Measurements from ENCODE around the gene TNIK.
"Not testable (repeated sequence)": the region's sequence is repeated elsewhere in the genome, so short reads cannot be mapped to it uniquely, and the experiment has no call there.

The TNIK gene

GRCh38 chr3:171255236-171255806 is 204.9 kb downstream of the TNIK start:
- DNase-seq (ENCODE audit: low read depth), result no peak

- no peak for DNase-seq (ENCODE audit: low read depth)
Measured at GRCh38 chr3:171254315-171254714, 205.9 kb downstream of the TNIK start.

- DNase-seq (ENCODE audit: low read depth), result no peak
Measured at GRCh38 chr3:171251835-171252234, 208.4 kb downstream of the TNIK start.

GRCh38 chr3:171250444-171250843 is 209.8 kb downstream of the TNIK start:
- no peak for DNase-seq (ENCODE audit: low read depth)

- no peak for DNase-seq (ENCODE audit: low read depth)
Measured at GRCh38 chr3:171249245-171249644, 211.0 kb downstream of the TNIK start.

GRCh38 chr3:171248426-171249111 is 211.6 kb downstream of the TNIK start:
- no peak for DNase-seq (ENCODE audit: low read depth)

GRCh38 chr3:171245796-171246765 is 214.1 kb downstream of the TNIK start:
- DNase-seq (ENCODE audit: low read depth), result no peak

GRCh38 chr3:171242951-171243350 is 217.3 kb downstream of the TNIK start:
- DNase-seq (ENCODE audit: low read depth), result no peak

- no peak for DNase-seq (ENCODE audit: low read depth)
Measured at GRCh38 chr3:171242170-171242569, 218.0 kb downstream of the TNIK start.

- DNase-seq (ENCODE audit: low read depth), result not testable (repeated sequence)
Measured at GRCh38 chr3:171241655-171242054, 218.6 kb downstream of the TNIK start.

GRCh38 chr3:171240504-171240835 is 219.7 kb downstream of the TNIK start:
- DNase-seq (ENCODE audit: low read depth), result no peak

GRCh38 chr3:171239757-171240503 is 220.3 kb downstream of the TNIK start:
- no peak for DNase-seq (ENCODE audit: low read depth)

GRCh38 chr3:171237009-171237385 is 223.2 kb downstream of the TNIK start:
- no peak for DNase-seq (ENCODE audit: low read depth)

GRCh38 chr3:171236265-171237008 is 223.8 kb downstream of the TNIK start:
- DNase-seq (ENCODE audit: low read depth), result no peak

- no peak for DNase-seq (ENCODE audit: low read depth)
Measured at GRCh38 chr3:171234298-171235010, 225.8 kb downstream of the TNIK start.

- DNase-seq (ENCODE audit: low read depth), result no peak
Measured at GRCh38 chr3:171231361-171231760, 228.8 kb downstream of the TNIK start.

GRCh38 chr3:171230865-171231264 is 229.3 kb downstream of the TNIK start:
- no peak for DNase-seq (ENCODE audit: low read depth)

- no peak for DNase-seq (ENCODE audit: low read depth)
Measured at GRCh38 chr3:171229173-171229572, 231.0 kb downstream of the TNIK start.

- no peak for DNase-seq (ENCODE audit: low read depth)
Measured at GRCh38 chr3:171228240-171228639, 232.0 kb downstream of the TNIK start.

GRCh38 chr3:171227828-171228227 is 232.4 kb downstream of the TNIK start:
- DNase-seq (ENCODE audit: low read depth), result no peak

GRCh38 chr3:171227359-171227758 is 232.8 kb downstream of the TNIK start:
- no peak for DNase-seq (ENCODE audit: low read depth)

Measured in stimulated activated CD8-positive, alpha-beta memory T cell treated with anti-CD3 and anti-CD28 coated beads, Interleukin-15, amount 100 ng/mL, for 1 hour (primary cell).